ENCODE data around the gene FOXP1. TPM values are rescaled to one million over a fixed set of nuclear protein-coding genes. Genes with fewer than 3 reads are reported as not detected.

Gene FOXP1
- total RNA-seq, 2 experiments from 2014 or later = 108 to 153 TPM

GRCh38 chr3:71389191-71389590 lies 194.3 kb downstream of the FOXP1 start:
- ChIA-PET CTCF (interaction anchor here (1.0 kb wide), 1 partner anchor 192 kb away, joined by 3 read pairs; no protein-coding TSS in a partner anchor), POLR2A (interaction anchor here (0.7 to 1.1 kb wide), 2 partner anchors 17 to 88 kb away, joined by 3 to 4 read pairs; no protein-coding TSS in a partner anchor)
- Mint-ChIP-seq H3K4me3 (no peak overlapping the region), H3K4me1 (peaks cover 81% of the 10 kb centered on the region), H3K27ac (no peak overlapping the region), H3K36me3 (ENCODE audit: low read depth) (peaks cover 6% of the 10 kb centered on the region), H3K9me3 (ENCODE audit: low read depth) (peaks cover 3% of the 10 kb centered on the region), H3K27me3 (no peaks in the 10 kb centered on the region)
- DNase-seq = no peak
- intact Hi-C loops (cut with DNase I, micrococcal nuclease) = no loop called here
- no peak for ATAC-seq

- ATAC-seq = no peak
- peaks cover 3% of the 10 kb centered on the region for H3K9me3 Mint-ChIP-seq (ENCODE audit: low read depth)
- H3K4me3 Mint-ChIP-seq = no peak overlapping the region
- peaks cover 81% of the 10 kb centered on the region for H3K4me1 Mint-ChIP-seq
- H3K27me3 Mint-ChIP-seq = no peaks in the 10 kb centered on the region
- CTCF ChIA-PET = interaction anchor here (1.0 kb wide), 1 partner anchor 192 kb away, joined by 3 read pairs; no protein-coding TSS in a partner anchor
- no peak for DNase-seq
- peaks cover 4% of the 10 kb centered on the region for H3K36me3 Mint-ChIP-seq (ENCODE audit: low read depth)
- POLR2A ChIA-PET = no interaction called here
- intact Hi-C loops (cut with DNase I, micrococcal nuclease) = no loop called here
- H3K27ac Mint-ChIP-seq = peak overlapping the region; percentile 40
These were observed 194.9 kb downstream of the FOXP1 start for GRCh38 chr3:71388535-71389120.

GRCh38 chr3:71387586-71387985 lies 195.9 kb downstream of the FOXP1 start:
- intact Hi-C loops (cut with DNase I, micrococcal nuclease) = no loop called here
- Mint-ChIP-seq H3K27me3 (no peaks in the 10 kb centered on the region), H3K36me3 (ENCODE audit: low read depth) (peaks cover 8% of the 10 kb centered on the region), H3K4me3 (no peak overlapping the region), H3K4me1 (peaks cover 86% of the 10 kb centered on the region), H3K9me3 (ENCODE audit: low read depth) (peaks cover 3% of the 10 kb centered on the region), H3K27ac (no peak overlapping the region)
- POLR2A ChIA-PET = no interaction called here
- DNase-seq (no peak), ATAC-seq (no peak)
- CTCF ChIA-PET = interaction anchor here (0.6 to 0.9 kb wide), 3 partner anchors 20 to 327 kb away, joined by 3 to 4 read pairs (median 3); no protein-coding TSS in a partner anchor

GRCh38 chr3:71384837-71385716 lies 198.5 kb downstream of the FOXP1 start:
- H3K27ac Mint-ChIP-seq = peak overlapping the region; percentile 82
- H3K4me1 Mint-ChIP-seq = peaks cover 85% of the 10 kb centered on the region
- peak overlapping the region; percentile 24 for H3K4me3 Mint-ChIP-seq
- POLR2A ChIA-PET = no interaction called here
- DNase-seq (no peak), ATAC-seq (no peak)
- intact Hi-C loops (cut with DNase I, micrococcal nuclease) = loop anchor here (1.0 to 5.0 kb wide), 5 partner anchors 7 to 323 kb away; partner anchors contain the start of gene FOXP1 (in 1 of the 2)
- no peaks in the 10 kb centered on the region for H3K27me3 Mint-ChIP-seq
- CTCF ChIA-PET = interaction anchor here (3.0 kb wide), 1 partner anchor 13 kb away, joined by 12 read pairs; no protein-coding TSS in a partner anchor
- H3K36me3 Mint-ChIP-seq (ENCODE audit: low read depth) = peaks cover 13% of the 10 kb centered on the region
- H3K9me3 Mint-ChIP-seq (ENCODE audit: low read depth) = peaks cover 3% of the 10 kb centered on the region

GRCh38 chr3:71384388-71384787 lies 199.1 kb downstream of the FOXP1 start:
- intact Hi-C loops (cut with DNase I, micrococcal nuclease) = loop anchor here (1.0 to 5.0 kb wide), 5 partner anchors 8 to 322 kb away; partner anchors contain the start of gene FOXP1 (in 1 of the 2)
- ChIA-PET POLR2A (interaction anchor here (0.5 to 1.5 kb wide), 4 partner anchors 14 to 36 kb away, joined by 3 to 9 read pairs (median 4); no protein-coding TSS in a partner anchor), CTCF (interaction anchor here (1.4 to 3.0 kb wide), 2 partner anchors 13 to 76 kb away, joined by 5 to 12 read pairs; no protein-coding TSS in a partner anchor)
- H3K4me3 Mint-ChIP-seq = peak overlapping the region; percentile 24
- peaks cover 87% of the 10 kb centered on the region for H3K4me1 Mint-ChIP-seq
- no peaks in the 10 kb centered on the region for H3K27me3 Mint-ChIP-seq
- DNase-seq = no peak
- H3K36me3 Mint-ChIP-seq (ENCODE audit: low read depth) = peaks cover 13% of the 10 kb centered on the region
- peak; percentile 25 for ATAC-seq
- H3K27ac Mint-ChIP-seq = peak overlapping the region; percentile 82
- H3K9me3 Mint-ChIP-seq (ENCODE audit: low read depth) = peaks cover 3% of the 10 kb centered on the region

GRCh38 chr3:71380096-71380495 lies 203.4 kb downstream of the FOXP1 start:
- no peaks in the 10 kb centered on the region for H3K27me3 Mint-ChIP-seq
- no peak overlapping the region for H3K4me3 Mint-ChIP-seq
- intact Hi-C loops (cut with DNase I, micrococcal nuclease) = loop anchor here (1.0 to 5.0 kb wide), 5 partner anchors 20 to 318 kb away; partner anchors contain the start of gene FOXP1 (in 1 of the 2)
- H3K36me3 Mint-ChIP-seq (ENCODE audit: low read depth) = peaks cover 26% of the 10 kb centered on the region
- H3K27ac Mint-ChIP-seq = peak overlapping the region; percentile 7
- H3K9me3 Mint-ChIP-seq (ENCODE audit: low read depth) = no peaks in the 10 kb centered on the region
- DNase-seq (no peak), ATAC-seq (no peak)
- ChIA-PET CTCF (interaction anchor here (1.4 kb wide), 1 partner anchor 11 kb away, joined by 5 read pairs; no protein-coding TSS in a partner anchor), POLR2A (interaction anchor here (0.6 kb wide), 1 partner anchor 74 kb away, joined by 3 read pairs; no protein-coding TSS in a partner anchor)
- H3K4me1 Mint-ChIP-seq = peaks cover 91% of the 10 kb centered on the region

- ATAC-seq (no peak), DNase-seq (no peak)
- ChIA-PET POLR2A (no interaction called here), CTCF (interaction anchor here (0.6 to 1.4 kb wide), 2 partner anchors 17 to 327 kb away, joined by 3 read pairs; no protein-coding TSS in a partner anchor)
- intact Hi-C loops (cut with DNase I, micrococcal nuclease) = no loop called here
- H3K4me3 Mint-ChIP-seq = no peak overlapping the region
- H3K27me3 Mint-ChIP-seq = no peaks in the 10 kb centered on the region
- no peak overlapping the region for H3K27ac Mint-ChIP-seq
- peaks cover 24% of the 10 kb centered on the region for H3K36me3 Mint-ChIP-seq (ENCODE audit: low read depth)
- no peaks in the 10 kb centered on the region for H3K9me3 Mint-ChIP-seq (ENCODE audit: low read depth)
- peaks cover 87% of the 10 kb centered on the region for H3K4me1 Mint-ChIP-seq
These were observed 205.0 kb downstream of the FOXP1 start for GRCh38 chr3:71378509-71378908.

- H3K9me3 Mint-ChIP-seq (ENCODE audit: low read depth) = no peaks in the 10 kb centered on the region
- peak; percentile 42 for ATAC-seq
- ChIA-PET CTCF (interaction anchor here (1.1 to 1.4 kb wide), 2 partner anchors 16 to 283 kb away, joined by 3 read pairs; no protein-coding TSS in a partner anchor), POLR2A (no interaction called here)
- H3K27me3 Mint-ChIP-seq = no peaks in the 10 kb centered on the region
- intact Hi-C loops (cut with DNase I, micrococcal nuclease) = no loop called here
- H3K4me1 Mint-ChIP-seq = peaks cover 84% of the 10 kb centered on the region
- H3K27ac Mint-ChIP-seq = no peak overlapping the region
- peak; percentile 52 for DNase-seq
- peaks cover 23% of the 10 kb centered on the region for H3K36me3 Mint-ChIP-seq (ENCODE audit: low read depth)
- no peak overlapping the region for H3K4me3 Mint-ChIP-seq
These were observed 206.6 kb downstream of the FOXP1 start for GRCh38 chr3:71376911-71377310.

- intact Hi-C loops (cut with DNase I, micrococcal nuclease) = no loop called here
These were observed 207.0 kb downstream of the FOXP1 start for GRCh38 chr3:71376503-71376902.

GRCh38 chr3:71374582-71374981 lies 208.9 kb downstream of the FOXP1 start:
- no peak overlapping the region for H3K27ac Mint-ChIP-seq
- ChIA-PET POLR2A (no interaction called here), CTCF (interaction anchor here (0.9 to 1.6 kb wide), 4 partner anchors 9 to 26 kb away, joined by 3 to 8 read pairs (median 4); no protein-coding TSS in a partner anchor)
- peaks cover 83% of the 10 kb centered on the region for H3K4me1 Mint-ChIP-seq
- peaks cover 26% of the 10 kb centered on the region for H3K36me3 Mint-ChIP-seq (ENCODE audit: low read depth)
- DNase-seq (no peak), ATAC-seq (no peak)
- intact Hi-C loops (cut with DNase I, micrococcal nuclease) = no loop called here
- H3K27me3 Mint-ChIP-seq = no peaks in the 10 kb centered on the region
- H3K4me3 Mint-ChIP-seq = no peak overlapping the region
- no peaks in the 10 kb centered on the region for H3K9me3 Mint-ChIP-seq (ENCODE audit: low read depth)

More at GRCh38 chr3:71376503-71376902, 207.0 kb downstream of the FOXP1 start:
- ATAC-seq (no peak), DNase-seq (no peak)
- peaks cover 83% of the 10 kb centered on the region for H3K4me1 Mint-ChIP-seq
- ChIA-PET POLR2A (no interaction called here), CTCF (no interaction called here)
- H3K36me3 Mint-ChIP-seq (ENCODE audit: low read depth) = peaks cover 23% of the 10 kb centered on the region
- no peaks in the 10 kb centered on the region for H3K27me3 Mint-ChIP-seq
- no peaks in the 10 kb centered on the region for H3K9me3 Mint-ChIP-seq (ENCODE audit: low read depth)
- no peak overlapping the region for H3K4me3 Mint-ChIP-seq
- no peak overlapping the region for H3K27ac Mint-ChIP-seq

All from activated CD4-positive, alpha-beta T cell treated with anti-CD3 and anti-CD28 coated beads for 36 hours (primary cell).